Globus pallidus (tissue), 1 donor: Measurements from ENCODE around the gene GRID1.

Experiments used
- DNase-seq: peaks from one replicate; pipeline ENCODE4 v3.0.0-alpha.2; 2015; ENCODE audit warnings: low spot score

The GRID1 gene

DNA sequence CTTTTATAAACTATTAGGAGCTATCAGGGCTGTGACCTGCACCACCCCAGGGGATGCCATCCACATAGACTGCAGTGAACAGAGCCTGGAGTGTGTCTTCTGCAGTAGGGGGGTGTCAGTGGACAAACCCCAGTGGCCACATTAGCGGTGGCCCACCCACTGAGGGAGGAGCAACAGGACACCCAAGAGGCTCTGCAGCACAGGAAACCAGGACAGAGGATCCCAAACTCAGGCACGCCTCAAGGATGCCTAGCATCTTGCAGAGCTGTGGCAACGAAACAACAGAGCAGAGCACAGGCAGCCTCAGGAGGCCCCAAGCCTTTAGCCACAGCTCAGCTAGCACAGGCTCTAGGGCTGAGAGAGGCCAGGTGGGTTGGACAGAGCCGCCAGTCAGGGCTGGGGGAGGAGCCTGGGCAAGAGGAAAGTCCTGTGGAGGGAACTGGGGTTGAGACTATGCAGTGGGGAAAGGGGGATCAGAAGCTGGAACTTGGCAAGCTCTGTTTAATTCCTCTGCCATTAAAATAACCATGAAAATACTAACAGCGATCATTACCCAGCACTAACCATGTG, 53.8 kb downstream of the GRID1 start:
- DNase-seq, result peak; percentile 63

DNA sequence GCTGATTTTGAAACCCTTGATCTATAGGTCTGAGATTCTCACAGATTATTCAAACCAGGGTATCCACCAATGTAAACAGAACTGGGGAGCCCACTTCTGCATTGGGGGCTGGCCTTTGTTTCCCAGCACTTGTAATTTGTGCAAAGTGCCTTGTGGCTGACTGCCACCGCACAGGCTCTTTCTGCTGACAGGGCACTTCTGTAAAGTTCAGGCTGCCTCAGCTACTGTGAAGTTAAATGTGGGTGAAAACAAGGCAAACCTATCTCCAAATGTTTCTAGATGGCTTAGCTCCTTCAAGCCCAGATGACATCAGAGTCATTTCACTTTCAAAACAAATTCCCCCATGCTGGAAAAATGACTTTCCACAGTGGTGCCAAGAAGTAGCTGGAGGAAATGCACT, 54.7 kb downstream of the GRID1 start:
- no peak for DNase-seq

GRCh38 chr10:86311190-86311589, 55.4 kb downstream of the GRID1 start:
- DNase-seq, result no peak

DNA sequence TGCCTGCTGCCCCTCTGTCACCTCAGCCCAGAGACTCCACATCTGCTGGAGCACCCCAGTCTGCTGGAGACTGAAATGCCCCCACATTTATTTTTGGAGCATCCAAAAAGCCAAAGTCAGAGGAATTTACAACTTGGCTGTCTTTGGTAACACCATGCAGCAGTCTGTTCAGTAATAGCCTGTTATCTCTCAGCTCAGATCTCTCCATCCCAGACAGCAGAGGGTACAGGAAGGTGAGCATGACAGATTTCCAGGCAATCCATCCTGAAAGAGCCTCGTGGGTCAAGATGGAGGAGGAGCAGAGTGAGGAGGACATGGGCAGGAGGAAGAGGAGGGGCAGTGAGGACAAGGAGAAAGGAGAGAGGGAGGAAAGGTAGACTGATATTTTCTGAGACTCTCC, 55.9 kb downstream of the GRID1 start:
- no peak for DNase-seq

DNA sequence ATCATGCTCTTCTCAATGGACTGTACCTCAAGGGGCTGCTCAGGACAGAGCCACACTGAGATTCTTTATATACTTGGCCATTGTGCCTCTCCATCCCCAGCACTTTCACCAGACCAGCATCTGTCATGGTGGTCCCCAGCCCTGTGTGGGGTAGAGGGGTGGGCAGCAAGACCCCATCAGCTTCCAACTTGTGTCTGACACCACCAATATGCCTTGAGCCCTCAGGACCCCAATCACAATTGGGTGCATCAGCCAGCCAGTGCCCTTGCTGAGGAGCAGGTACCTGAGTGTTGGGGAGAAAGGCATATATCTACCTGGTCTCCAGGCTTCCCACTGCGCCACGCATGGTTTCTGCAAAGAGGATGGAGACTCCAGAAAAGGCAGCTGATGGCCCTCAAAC, 56.3 kb downstream of the GRID1 start:
- no peak for DNase-seq

DNA sequence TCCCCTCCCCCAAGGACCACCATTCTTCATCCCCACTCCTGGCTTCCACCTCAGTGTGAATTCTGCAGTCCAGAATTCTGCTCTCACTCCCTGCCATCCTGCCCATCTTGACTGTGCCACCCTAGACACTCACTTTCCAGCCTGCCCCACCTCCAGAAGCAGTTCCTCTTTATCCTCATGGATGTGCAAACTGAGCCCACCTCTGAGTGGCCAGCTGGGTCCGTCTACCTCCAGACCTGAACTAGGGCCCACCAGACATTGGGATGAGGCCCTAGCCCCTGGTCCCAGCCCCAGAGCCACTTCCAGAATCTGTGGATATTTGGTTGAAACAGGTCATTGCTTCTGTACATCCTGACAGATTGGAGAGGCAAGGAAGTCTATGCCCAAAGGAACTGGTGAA, 58.5 kb downstream of the GRID1 start:
- no peak for DNase-seq

DNA sequence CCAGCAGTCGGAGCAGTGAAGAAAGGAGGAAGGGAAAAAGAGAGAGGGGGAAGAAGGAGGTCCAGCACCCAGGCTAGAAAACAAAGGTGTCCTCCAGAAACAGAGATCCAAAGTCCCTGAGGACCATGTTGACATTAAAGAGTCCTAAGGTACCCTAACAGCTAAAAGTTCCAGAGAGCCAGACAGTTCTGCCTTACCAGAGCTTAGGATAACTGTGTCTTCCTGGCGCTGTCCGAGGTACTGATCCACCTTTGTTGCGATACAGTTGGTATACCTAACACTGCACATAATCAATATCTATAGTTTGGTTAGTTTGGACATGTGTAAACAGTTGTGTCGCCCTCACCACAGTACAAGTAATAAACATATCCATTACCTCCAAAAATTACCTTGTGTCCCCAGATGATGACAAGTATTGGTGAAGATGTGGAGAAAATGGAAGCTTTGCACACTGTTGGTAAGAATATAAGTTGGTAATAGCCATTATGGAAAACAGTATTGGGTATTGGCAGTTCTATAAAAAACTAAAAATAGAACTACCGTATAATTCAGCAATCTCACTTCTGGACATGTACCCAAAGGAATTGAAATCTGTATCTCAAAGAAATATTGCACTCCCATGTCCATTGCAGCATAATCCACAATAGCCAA, 59.8 kb downstream of the GRID1 start:
- no peak for DNase-seq

DNA sequence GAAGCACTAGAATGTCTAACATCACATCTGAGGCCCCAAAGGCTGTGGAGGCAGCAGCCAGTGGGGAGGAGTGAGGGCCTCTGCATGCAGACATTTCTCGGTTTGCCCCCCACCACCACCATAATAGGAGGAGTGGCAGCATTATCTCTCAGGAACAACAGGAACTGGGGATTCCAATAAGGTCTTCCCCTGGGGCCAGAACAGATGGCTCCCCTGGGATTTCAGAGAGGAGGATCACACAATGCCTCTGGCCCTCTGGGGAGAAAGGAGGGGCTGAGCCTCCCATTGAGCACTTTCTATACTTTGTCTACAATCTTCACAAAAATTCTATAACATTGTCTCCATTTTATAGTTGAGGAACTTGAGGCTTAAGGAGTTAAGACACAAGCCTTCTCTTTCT, 61.1 kb downstream of the GRID1 start:
- DNase-seq, result no peak

DNA sequence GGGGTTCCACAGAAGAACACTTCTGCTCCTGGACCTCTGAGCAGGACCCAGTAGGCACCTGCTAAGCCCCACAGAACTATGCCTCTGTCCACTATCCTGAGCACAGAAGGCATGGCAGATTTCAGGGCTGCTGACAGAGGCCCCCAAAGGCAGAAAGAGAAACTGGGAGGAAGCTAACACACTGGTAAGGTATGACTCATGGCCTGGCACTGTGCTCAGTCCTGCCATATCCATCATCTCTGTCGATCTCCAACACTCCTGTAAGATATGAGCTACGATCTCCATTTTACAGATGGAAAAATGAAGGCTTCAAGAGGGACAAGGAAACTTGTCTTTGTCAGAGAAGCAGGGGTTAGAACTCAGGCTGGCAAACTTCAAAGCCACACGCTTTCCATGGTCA, 62.2 kb downstream of the GRID1 start:
- no peak for DNase-seq

GRCh38 chr10:86303626-86304025, 63.0 kb downstream of the GRID1 start:
- DNase-seq, result no peak

- no peak for DNase-seq
Measured at GRCh38 chr10:86301971-86302370, 64.6 kb downstream of the GRID1 start.

DNA sequence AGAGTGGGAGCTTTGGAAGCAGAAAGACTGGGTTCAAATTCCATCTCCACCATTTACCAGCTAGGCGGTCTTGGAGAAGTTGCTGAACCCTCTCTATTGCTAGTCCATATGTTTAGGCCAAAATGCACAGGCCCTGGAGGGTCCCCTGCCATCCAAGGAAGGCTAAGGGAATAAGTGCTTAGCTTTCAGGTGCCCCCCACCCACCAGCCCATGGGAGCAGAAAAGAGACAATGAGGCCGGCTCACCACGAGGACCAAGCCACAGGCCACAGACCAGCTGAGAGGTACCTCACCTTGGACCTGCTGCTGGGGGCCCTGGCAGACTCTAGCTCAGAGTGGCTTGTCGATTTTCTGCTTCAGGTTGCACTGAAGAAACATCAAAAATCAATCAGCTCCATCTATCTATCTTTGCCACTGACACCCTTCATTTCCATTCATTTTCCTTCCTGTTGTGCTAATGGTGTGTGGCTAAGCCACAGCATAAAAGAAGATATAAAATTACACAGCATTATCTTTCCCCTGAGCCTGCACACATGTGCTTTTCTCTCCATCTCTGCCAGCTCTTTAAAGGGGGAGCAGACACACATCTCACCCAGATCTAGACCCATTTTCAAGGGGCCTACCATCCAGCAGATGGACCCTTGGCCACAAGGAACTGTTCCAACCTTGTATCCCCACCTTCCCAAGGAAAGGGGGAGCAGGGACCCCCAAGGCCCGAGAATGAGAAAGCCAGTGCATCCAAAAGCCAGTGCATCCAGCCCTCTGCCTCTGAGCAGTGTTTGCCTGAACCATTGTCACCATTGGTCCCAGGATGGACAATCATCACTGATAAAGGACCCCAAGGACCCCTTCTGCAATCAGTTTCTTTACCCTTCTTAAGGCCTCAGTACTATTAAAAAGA, 65.4 kb downstream of the GRID1 start:
- DNase-seq, result no peak

DNA sequence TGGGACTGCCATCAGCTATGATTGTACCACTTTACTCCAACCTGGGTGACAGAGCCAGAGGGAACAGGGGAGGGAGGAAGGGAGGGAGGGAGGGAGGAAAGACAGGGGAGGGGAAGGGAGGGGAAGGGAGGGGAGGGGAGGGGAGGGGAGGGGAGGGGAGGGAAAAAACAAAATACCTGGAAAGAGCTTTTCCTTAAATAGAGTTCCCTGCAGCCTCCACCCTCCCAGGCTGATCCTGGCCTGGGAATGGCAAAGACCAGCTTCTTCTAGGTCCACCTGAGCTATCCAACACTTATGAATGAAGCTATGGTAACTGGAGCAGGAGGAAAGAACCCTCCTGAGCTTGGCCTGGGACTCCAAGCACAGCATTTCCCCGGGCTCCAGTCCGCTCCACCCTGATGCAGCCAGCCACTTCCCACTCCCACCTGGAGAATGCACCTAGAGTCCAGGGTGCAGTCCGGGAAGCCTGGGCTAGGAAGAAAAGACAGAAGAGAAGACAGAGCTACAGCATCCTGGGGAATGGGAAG, 66.1 kb downstream of the GRID1 start:
- DNase-seq, result no peak

DNA sequence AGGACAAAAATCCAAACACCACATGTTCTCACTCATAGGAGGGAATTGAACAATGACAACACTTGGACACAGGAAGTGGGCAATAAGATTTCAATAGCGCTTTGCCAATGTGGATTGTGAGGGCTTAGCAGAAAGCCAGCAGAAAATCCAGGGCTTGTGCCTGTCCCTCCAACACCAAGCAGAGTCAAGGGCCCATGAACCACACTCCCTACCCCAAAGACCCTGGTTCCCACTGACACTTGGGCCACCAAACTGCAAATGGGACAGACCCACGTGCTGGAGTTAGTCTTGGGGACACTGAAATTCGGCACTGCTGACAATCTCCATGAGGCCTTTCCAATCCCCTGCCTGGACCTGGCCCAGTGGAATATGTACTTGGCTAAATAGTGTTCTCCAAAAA, 67.0 kb downstream of the GRID1 start:
- no peak for DNase-seq

GRCh38 chr10:86298501-86299001, 68.0 kb downstream of the GRID1 start:
- DNase-seq, result no peak

DNA sequence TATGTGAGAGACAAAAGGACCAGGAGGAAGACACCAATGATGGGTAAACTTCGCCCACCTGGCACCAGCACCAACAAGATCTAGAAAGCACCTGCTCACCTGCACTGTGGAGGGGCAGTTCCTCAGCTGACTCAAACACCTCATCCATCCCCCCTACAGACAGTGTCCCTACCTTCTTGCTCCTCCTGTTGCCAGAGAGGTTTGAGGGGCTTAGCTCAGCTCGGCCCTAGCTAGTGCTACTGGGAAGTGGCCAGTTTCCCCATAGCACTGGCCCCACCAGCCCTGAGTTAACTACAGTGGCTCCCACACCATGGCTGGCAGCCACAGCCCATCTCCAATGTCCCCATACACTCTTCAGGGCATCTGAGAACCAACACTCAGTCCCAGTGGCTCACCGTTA, 70.8 kb downstream of the GRID1 start:
- no peak for DNase-seq

DNA sequence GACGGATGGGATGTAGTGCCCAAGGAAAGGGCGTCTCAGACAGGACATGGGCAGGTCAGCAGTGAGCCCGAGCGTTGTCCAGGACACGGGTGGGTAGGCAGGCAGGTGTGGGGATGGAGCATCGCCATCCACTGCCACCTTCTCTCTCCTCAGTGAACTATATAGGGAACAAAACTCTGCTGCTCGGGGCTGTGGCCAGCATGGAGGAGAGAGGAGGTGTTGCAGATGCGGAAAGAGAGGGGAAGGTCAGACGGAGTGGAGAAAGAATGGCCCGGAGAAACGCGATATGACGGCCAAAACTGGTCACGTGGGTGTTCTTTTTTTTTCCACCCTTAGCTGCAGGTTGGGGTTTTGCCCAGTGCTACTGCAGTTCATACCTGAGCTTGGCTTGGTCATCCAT, 71.2 kb downstream of the GRID1 start:
- no peak for DNase-seq

DNA sequence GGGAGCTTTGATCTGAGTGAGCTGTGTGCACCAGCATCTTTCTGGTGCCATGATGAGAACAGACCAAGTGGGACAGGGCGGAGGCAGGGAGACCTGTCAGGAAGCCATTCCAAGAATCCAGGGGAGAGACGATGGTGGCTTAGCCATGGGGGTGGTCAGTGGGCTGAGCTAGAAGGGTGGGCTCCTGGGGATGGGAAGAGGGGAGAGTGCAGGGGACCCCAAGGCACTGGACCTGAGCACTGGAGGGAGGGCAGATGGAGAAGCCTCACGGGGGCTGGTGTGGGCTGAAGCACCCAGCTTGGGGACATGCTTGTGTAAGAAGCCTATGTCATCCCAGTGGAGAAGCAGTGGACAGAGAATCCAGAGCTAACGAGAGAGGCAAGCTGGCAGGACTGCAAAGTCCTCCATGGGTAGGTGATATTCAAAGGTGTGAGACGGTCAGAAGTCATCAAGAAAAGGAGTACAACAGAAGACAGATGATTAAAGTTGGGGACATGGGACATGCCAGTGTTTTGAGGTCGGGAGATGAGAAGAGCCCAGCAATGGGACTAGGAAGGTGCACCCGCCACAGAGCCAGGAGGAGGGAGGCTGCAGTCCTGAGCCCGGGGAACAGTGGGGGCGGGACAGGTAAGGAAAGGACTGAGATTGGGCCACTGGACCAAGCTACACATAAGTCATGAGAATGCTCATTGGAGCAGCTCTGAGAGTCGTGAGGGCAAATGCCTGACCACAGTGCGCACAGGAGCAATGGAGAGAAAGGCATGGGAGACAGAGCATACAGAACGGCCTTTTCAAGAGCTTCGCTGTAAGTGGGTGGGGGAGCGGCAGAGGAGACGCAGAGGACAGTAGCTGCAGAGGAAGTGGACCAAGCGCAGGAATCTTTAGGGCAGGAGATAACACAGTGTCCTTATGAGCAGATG, 72.0 kb downstream of the GRID1 start:
- no peak for DNase-seq

GRCh38 chr10:86293396-86293791, 73.2 kb downstream of the GRID1 start:
- no peak for DNase-seq

GRCh38 chr10:86292462-86293395, 73.9 kb downstream of the GRID1 start:
- DNase-seq, result peak; percentile 55
